Stimulated activated CD4-positive, alpha-beta T cell treated with anti-CD3 and anti-CD28 coated beads, Interleukin-1b, Interleukin-23, amount 100 ng/mL, for 48 hours (primary cell): ENCODE results near the gene PGLYRP2.
"Not testable (repeated sequence)": the region's sequence is repeated elsewhere in the genome, so short reads cannot be mapped to it uniquely, and the experiment has no call there.

Experiments
- DNase-seq: peaks from one replicate; pipeline ENCODE4 v3.0.0-alpha.2; 2020

Gene PGLYRP2, protein sequence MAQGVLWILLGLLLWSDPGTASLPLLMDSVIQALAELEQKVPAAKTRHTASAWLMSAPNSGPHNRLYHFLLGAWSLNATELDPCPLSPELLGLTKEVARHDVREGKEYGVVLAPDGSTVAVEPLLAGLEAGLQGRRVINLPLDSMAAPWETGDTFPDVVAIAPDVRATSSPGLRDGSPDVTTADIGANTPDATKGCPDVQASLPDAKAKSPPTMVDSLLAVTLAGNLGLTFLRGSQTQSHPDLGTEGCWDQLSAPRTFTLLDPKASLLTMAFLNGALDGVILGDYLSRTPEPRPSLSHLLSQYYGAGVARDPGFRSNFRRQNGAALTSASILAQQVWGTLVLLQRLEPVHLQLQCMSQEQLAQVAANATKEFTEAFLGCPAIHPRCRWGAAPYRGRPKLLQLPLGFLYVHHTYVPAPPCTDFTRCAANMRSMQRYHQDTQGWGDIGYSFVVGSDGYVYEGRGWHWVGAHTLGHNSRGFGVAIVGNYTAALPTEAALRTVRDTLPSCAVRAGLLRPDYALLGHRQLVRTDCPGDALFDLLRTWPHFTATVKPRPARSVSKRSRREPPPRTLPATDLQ

GRCh38 chr19:15479391-15480345 lies at the start of gene PGLYRP2:
PGLYRP2 (minus strand) TSS chr19:15479501; CDS start chr19:15479371, 130 bp downstream.
- no peak for DNase-seq

- no peak for DNase-seq
These were observed 48.4 kb upstream of the PGLYRP2 start for GRCh38 chr19:15527705-15528104.

DNA sequence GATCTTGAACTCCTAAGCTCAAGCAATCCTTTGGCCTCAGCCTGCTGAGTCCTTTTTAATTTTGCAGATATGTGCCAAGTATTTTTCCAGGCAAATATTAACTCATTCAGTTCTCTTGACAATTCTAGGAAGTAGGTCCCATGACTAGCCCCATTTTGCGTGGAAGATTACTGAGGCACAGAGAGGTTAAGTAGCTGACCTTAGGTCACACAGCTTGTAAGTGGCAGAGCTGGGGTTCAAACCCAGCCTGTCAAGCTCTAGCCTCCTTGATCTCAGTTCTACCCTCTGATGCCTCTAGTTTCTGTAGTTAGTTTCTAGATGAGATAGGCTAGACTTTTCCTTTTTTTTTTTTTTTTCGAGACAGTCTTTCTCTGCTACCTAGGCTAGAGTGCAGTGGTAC lies 47.1 kb upstream of the PGLYRP2 start:
- DNase-seq, result no peak

DNA sequence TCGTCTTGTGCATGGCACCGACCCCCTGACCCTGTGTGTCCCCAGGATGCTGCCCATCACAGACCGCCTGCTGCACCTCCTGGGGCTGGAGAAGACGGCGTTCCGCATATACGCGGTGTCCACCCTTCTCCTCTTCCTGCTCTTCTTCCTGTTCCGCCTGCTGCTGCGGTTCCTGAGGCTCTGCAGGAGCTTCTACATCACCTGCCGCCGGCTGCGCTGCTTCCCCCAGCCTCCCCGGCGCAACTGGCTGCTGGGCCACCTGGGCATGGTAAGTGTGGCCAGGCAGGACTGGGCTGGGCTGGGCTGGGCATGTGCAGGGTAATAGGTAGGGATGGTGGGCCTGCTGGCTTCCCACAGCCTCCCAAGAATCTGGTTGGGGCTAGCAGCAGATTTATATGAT lies 46.0 kb upstream of the PGLYRP2 start:
- no peak for DNase-seq

GRCh38 chr19:15524781-15525180 lies 45.5 kb upstream of the PGLYRP2 start:
- no peak for DNase-seq

DNA sequence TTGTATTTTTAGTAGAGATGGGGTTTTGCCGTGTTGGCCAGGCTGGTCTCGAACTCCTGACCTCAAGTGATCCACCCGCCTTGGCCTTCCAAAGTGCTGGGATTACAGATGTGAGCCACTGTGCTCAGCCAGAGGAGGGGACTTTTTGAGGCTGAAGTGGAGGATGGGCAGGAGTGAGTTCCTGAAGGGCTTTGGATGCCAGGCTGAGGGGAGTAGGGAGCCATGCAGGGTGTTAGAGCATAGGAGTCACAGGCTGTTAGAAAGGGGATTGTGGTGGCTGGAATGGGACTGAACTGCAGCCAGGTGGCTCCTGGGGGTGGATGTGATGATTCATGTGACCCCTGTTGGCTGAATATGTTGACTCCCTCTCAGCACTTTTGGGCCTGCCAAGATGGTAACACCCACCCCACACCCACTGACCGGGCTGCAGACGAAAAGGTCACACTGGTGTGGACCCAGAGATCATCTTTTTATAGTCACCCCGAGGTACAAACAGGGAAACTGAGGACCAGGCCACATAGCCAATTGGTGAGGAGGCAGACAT lies 40.2 kb upstream of the PGLYRP2 start:
- no peak for DNase-seq

DNA sequence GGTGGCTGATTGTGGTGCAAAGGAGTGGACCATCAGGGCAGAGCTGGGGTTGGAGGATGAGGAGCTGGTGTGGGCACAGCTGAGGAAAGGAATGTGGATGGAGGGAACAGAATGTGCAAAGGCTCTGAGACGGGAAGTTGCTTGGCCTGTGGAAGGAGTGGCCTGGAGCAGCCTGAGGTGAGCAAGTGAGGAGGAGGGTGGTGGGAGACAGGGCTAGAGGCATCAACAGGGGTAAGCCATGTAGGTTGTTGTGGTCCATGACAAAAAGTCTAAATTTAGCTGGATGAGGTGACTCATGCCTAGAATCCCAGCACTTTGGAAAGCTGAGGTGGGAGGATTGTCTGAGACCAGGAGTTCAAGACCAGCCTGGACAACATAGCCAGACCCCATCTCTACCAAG lies 38.5 kb upstream of the PGLYRP2 start:
- DNase-seq, result no peak

- DNase-seq, result no peak
These were observed 37.1 kb upstream of the PGLYRP2 start for GRCh38 chr19:15516363-15516762.

DNA sequence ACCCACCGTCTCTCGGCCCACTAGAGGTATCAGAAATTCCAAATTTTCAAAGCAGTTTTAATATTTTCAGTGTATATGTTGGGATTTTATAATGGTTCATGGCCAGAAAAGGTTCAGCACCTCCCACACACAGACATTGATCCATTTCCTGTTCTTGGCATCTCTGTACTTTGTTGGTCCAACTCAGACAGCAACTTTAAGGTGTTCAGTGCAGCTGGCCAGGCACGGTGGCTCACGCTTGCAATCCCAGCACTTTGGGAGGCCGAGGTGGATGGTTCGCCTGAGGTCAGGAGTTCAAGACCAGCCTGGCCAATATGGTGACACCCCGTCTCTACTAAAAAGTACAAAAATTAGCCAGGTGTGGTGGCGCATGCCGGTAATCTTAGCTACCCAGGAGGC lies 35.9 kb upstream of the PGLYRP2 start:
- DNase-seq, result not testable (repeated sequence)

DNA sequence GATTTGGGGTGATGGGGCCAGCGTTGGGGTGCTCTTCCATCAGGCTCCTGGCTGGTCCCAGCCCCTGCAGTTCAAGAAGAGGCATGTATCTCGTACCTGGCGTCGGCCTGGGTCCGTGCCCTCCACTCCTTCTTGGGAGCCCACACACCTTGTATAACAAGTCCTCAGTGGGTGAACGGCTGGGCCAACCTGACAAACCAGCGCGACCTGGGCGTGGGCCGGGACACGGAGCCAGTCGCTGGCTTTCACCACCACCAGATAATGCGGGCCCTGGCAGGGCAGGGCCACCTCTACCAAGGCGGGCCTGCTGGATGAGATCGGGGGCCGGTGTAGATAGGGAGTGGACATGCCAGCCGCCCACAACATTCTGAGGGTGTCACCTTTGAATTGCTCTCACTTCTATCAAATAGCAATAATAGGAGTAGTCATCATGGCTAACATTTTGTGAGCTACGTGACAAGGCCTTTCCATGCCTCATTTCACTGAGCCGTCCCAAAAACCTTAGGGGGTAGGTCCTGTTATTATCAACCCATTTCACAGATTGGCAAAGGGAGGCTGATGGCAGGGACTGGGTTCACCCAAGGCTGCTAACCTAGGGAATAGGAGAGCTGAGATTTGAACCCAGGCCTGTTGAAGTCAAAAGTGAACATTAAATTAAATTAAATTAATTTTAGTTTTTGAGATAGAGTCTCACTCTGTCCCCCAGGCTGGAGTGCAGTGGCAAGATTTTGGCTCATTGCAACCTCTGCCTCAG lies 32.5 kb upstream of the PGLYRP2 start:
- DNase-seq, result no peak

GRCh38 chr19:15508035-15508710 lies 28.9 kb upstream of the PGLYRP2 start, which contains the start of gene CYP4F22:
CYP4F22 (plus strand) TSS chr19:15508525; CDS start chr19:15525337, 16,812 bp downstream.
- DNase-seq, result no peak

- DNase-seq, result no peak
These were observed 28.1 kb upstream of the PGLYRP2 start for GRCh38 chr19:15507068-15508034.

DNA sequence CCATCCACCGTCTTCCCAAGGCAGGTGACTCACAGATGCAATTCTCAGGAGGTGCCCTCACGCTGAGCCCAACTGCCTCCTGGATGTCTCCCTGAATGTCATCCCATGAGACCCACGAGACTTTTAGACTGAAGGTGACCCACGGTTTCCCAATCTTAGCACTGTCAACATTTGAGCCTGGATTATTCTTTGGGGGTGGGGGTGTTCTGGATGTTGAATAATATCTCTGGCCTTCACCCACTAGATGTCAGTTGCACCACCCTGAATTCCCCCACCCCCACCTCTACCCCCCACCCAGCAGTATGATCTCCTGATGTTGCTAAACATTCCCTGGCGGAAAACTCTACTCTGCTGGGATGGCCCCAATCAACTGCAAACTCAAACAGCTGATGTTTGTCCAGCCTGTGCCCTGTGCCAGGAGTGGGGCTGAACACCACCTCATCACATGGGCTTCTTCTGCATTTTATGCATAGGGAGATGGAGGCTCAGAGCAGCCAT lies 26.8 kb upstream of the PGLYRP2 start:
- no peak for DNase-seq

- DNase-seq, result no peak
These were observed 23.0 kb upstream of the PGLYRP2 start for GRCh38 chr19:15502264-15502663.

DNA sequence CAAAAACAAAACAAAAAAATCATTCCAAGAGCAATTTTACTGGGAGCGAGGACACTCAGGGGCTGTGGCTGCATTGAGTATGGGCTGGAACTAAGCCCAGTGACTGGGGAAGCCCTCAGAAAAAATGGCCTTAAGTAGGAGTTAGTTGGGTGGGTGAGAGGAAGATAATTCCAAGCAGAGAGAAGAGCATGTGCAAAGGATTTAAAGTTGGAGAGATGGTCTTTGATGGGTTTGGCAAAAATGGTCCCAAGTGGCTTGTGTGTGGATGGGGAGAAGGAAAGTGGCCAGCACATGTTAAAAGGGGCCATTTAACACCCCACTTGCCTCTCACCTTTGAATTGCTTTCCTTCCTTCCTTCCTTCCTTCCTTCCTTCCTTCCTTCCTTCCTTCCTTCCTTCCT lies 22.3 kb upstream of the PGLYRP2 start:
- no peak for DNase-seq

- DNase-seq, result no peak
These were observed 19.6 kb upstream of the PGLYRP2 start for GRCh38 chr19:15498910-15499309.

DNA sequence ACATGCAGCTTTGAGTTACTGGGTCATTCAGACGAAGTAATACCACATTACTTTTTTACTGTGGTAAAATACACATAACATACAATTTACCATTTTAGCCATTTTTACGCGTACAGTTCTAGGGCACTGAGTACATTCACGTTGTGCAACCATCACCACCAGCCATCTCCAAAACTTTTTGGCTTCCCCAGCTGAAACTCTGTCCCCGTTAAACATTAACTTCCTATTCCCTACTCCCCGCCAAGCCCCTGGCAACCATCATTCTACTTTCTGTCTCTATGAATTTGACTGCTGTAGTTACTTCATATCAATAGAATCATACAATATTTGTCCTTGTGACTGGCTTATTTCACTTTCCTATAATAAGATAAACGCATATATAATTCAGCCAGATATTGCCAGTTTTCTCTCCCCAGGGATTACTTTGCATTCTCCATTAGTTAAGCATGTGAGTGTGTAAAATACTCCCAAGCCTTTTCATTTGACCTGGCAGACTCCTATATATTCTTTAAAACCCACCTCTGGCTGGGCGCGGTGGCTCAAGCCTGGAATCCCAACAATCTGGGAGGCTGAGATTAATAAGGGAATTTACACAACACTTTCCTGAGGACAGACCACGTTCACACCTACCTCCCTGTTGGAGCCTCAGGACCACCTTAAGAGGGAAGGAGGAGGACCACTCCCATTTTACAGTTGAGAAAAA lies 19.0 kb upstream of the PGLYRP2 start:
- no peak for DNase-seq

DNA sequence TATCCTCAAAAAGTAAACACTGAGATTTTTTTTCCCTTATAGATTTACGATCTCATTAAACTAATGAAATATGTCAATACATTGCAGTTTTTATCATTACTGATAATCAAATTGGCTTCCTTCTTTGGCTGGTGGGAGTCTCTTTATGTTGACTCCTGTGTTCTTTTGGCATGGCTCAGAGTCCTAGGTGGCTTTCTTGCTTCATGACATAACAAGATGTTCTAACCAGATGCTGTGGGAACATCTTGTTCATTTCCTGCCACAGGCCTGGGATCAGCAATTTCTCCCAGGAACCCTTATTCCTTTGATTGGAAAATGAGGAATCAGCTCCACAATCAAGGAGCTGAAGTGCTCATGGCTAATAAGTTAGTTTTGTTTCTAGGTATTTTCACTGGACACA lies 15.8 kb upstream of the PGLYRP2 start:
- no peak for DNase-seq

GRCh38 chr19:15488489-15489226 lies 9.4 kb upstream of the PGLYRP2 start:
- no peak for DNase-seq
